CD4-positive, CD25-positive, alpha-beta regulatory T cell (primary cell): ENCODE data around the gene CANT1. TPM values are rescaled to one million over a fixed set of nuclear protein-coding genes. Genes with fewer than 3 reads are reported as not detected.
"Not testable (repeated sequence)": the region's sequence is repeated elsewhere in the genome, so short reads cannot be mapped to it uniquely, and the experiment has no call there.

ENCODE experiments used
- ATAC-seq, 2 donors: fragments of 150-1000 bp; cut with Tn5 transposase; one replicate each; pipeline ENCODE4 v1.10.0; 2021; ENCODE audit warnings: low read depth in 2 of 2, moderate number of reproducible peaks in 2 of 2, moderate library complexity in 1 of 2
- DNase-seq, 3 donors: peaks; one replicate each; pipeline versions ENCODE4 v3.0.0 to v3.0.0-alpha.2; 2012 to 2022; ENCODE audit warnings: mixed read lengths in 1 of 3
- H3K27ac ChIP-seq: one replicate; pipeline ENCODE4 v1.7.0; 2013; ENCODE audit warnings: mild to moderate bottlenecking, low read length; ENCODE audit not compliant: insufficient read depth, poor library complexity, severe bottlenecking
- H3K27me3 ChIP-seq: one replicate; pipeline ENCODE4 v1.7.0; 2013; ENCODE audit warnings: low read length; ENCODE audit not compliant: control insufficient read depth, insufficient read depth
- H3K36me3 ChIP-seq: one replicate; pipeline ENCODE4 v1.7.0; 2013; ENCODE audit warnings: mild to moderate bottlenecking, low read length, moderate library complexity; ENCODE audit not compliant: control insufficient read depth, insufficient read depth
- H3K4me1 ChIP-seq: 2 replicates; pipeline ENCODE4 v1.7.0; 2013; ENCODE audit warnings: mild to moderate bottlenecking, low read length; ENCODE audit not compliant: insufficient read depth, control insufficient read depth, poor library complexity, severe bottlenecking
- H3K4me3 ChIP-seq: one replicate; pipeline ENCODE4 v1.7.0; 2013; ENCODE audit warnings: low read depth, mild to moderate bottlenecking, low read length, moderate library complexity
- H3K9me3 ChIP-seq, 2 experiments: 1 replicate in 1 of 2; 2 replicates in 1 of 2; pipeline ENCODE4 v1.7.0; 2013; ENCODE audit warnings: low read length in 2 of 2, mild to moderate bottlenecking in 1 of 2, moderate library complexity in 1 of 2; ENCODE audit not compliant: control insufficient read depth in 2 of 2
- H3K27ac Mint-ChIP-seq, 3 donors: one replicate each; pipeline ENCODE4 v1.8.0; 2020 to 2022; ENCODE audit warnings: mild to moderate bottlenecking in 3 of 3, mixed read lengths in 3 of 3, moderate library complexity in 2 of 3
- H3K27me3 Mint-ChIP-seq: one replicate; pipeline ENCODE4 v1.8.0; 2022; ENCODE audit warnings: mild to moderate bottlenecking, mixed read lengths
- H3K36me3 Mint-ChIP-seq: one replicate; pipeline ENCODE4 v1.8.0; 2020; ENCODE audit warnings: mixed read lengths
- H3K4me1 Mint-ChIP-seq, 4 donors: one replicate each; pipeline ENCODE4 v1.8.0; 2020 to 2022; ENCODE audit warnings: mixed read lengths in 4 of 4, mild to moderate bottlenecking in 1 of 4
- H3K4me3 Mint-ChIP-seq, 4 donors: one replicate each; pipeline ENCODE4 v1.8.0; 2020 to 2022; ENCODE audit warnings: mild to moderate bottlenecking in 4 of 4, mixed read lengths in 4 of 4, moderate library complexity in 3 of 4
- H3K9me3 Mint-ChIP-seq, 7 donors: one replicate each; pipeline ENCODE4 v1.8.0; 2020 to 2022; ENCODE audit warnings: mixed read lengths in 7 of 7, mild to moderate bottlenecking in 3 of 7, moderate library complexity in 2 of 7
- polyA plus RNA-seq, 4 donors: library from polyadenylated mRNA; unstranded; fragments of 300-500 nt; fragmentation: Illumina TruSeq; gene quantifications; one replicate each; pipeline ENCODE4 v1.2.3, GENCODE V29; 2021
- total RNA-seq: library from RNA; stranded (reverse); gene quantifications from one replicate; pipeline ENCODE4 v1.2.3, GENCODE V29; 2022

Gene CANT1
- total and polyA plus RNA-seq, 5 donors from 2014 or later, result 8.5 to 49.6 (median 9.9) TPM

- no peak for ATAC-seq
- H3K27me3 ChIP-seq, result peaks cover 2% of the 10 kb centered on the region
- H3K36me3 ChIP-seq, result no peaks in the 10 kb centered on the region
- no peaks in the 10 kb centered on the region for H3K4me1 ChIP-seq
- Mint-ChIP-seq H3K36me3 (no peaks in the 10 kb centered on the region), H3K27me3 (peaks cover 17% of the 10 kb centered on the region), H3K4me1 (no peaks in the 10 kb centered on the region), H3K4me3 (no peak overlapping the region), H3K9me3 (no peaks in the 10 kb centered on the region), H3K27ac (no peak overlapping the region)
- H3K27ac ChIP-seq, result no peak overlapping the region
- no peak overlapping the region for H3K4me3 ChIP-seq
- H3K9me3 ChIP-seq, result no peaks in the 10 kb centered on the region
- no peak for DNase-seq
Measured at GRCh38 chr17:79033741-79034501, 24.4 kb upstream of the CANT1 start.

GRCh38 chr17:79033046-79033616 lies 23.6 kb upstream of the CANT1 start:
- DNase-seq (no peak), ATAC-seq (no peak)
- H3K9me3 Mint-ChIP-seq, result no peaks in the 10 kb centered on the region
- no peaks in the 10 kb centered on the region for H3K4me1 ChIP-seq
- H3K4me1 Mint-ChIP-seq, result no peaks in the 10 kb centered on the region
- peaks cover 22% of the 10 kb centered on the region for H3K27me3 Mint-ChIP-seq
- peaks cover 2% of the 10 kb centered on the region for H3K27me3 ChIP-seq
- no peak overlapping the region for H3K4me3 Mint-ChIP-seq
- H3K27ac ChIP-seq, result no peak overlapping the region
- no peaks in the 10 kb centered on the region for H3K36me3 Mint-ChIP-seq
- no peak overlapping the region for H3K27ac Mint-ChIP-seq
- no peaks in the 10 kb centered on the region for H3K36me3 ChIP-seq
- H3K9me3 ChIP-seq, result no peaks in the 10 kb centered on the region
- H3K4me3 ChIP-seq, result no peak overlapping the region

- no peaks in the 10 kb centered on the region for H3K36me3 ChIP-seq
- H3K4me1 ChIP-seq, result no peaks in the 10 kb centered on the region
- no peaks in the 10 kb centered on the region for H3K4me1 Mint-ChIP-seq
- no peak overlapping the region for H3K4me3 Mint-ChIP-seq
- H3K4me3 ChIP-seq, result no peak overlapping the region
- no peaks in the 10 kb centered on the region for H3K9me3 Mint-ChIP-seq
- H3K27ac ChIP-seq, result no peak overlapping the region
- H3K27me3 ChIP-seq, result peaks cover 2% of the 10 kb centered on the region
- no peak for ATAC-seq
- DNase-seq, result no peak
- no peak overlapping the region for H3K27ac Mint-ChIP-seq
- H3K36me3 Mint-ChIP-seq, result no peaks in the 10 kb centered on the region
- H3K27me3 Mint-ChIP-seq, result peaks cover 29% of the 10 kb centered on the region
- no peaks in the 10 kb centered on the region for H3K9me3 ChIP-seq
Measured at GRCh38 chr17:79031996-79032875, 22.7 kb upstream of the CANT1 start.

GRCh38 chr17:79030636-79031035 lies 21.1 kb upstream of the CANT1 start:
- H3K36me3 Mint-ChIP-seq, H3K9me3 ChIP-seq, H3K4me1 Mint-ChIP-seq, H3K4me3 Mint-ChIP-seq, ATAC-seq, H3K27ac Mint-ChIP-seq, H3K27ac ChIP-seq, H3K36me3 ChIP-seq, H3K27me3 ChIP-seq, H3K4me3 ChIP-seq, DNase-seq, H3K4me1 ChIP-seq, H3K9me3 Mint-ChIP-seq: not testable (repeated sequence)
- H3K27me3 Mint-ChIP-seq, result peaks cover 40% of the 10 kb centered on the region

- peaks cover 0 to 2% (median 0%) of the 10 kb centered on the region in 7 donors for H3K9me3 Mint-ChIP-seq
- no peak overlapping the region for H3K27ac ChIP-seq
- H3K4me1 Mint-ChIP-seq, result peaks cover 0 to 8% (median 4%) of the 10 kb centered on the region in 4 donors
- no peak overlapping the region for H3K27ac Mint-ChIP-seq
- no peaks in the 10 kb centered on the region for H3K36me3 Mint-ChIP-seq
- peaks cover 2% of the 10 kb centered on the region for H3K27me3 ChIP-seq
- no peak for DNase-seq
- H3K27me3 Mint-ChIP-seq, result peaks cover 45% of the 10 kb centered on the region
- ATAC-seq, result no peak
- no peaks in the 10 kb centered on the region for H3K36me3 ChIP-seq
- no peak overlapping the region for H3K4me3 Mint-ChIP-seq
- H3K4me3 ChIP-seq, result no peak overlapping the region
- no peaks in the 10 kb centered on the region for H3K9me3 ChIP-seq
- peaks cover 4% of the 10 kb centered on the region for H3K4me1 ChIP-seq
Measured at GRCh38 chr17:79029327-79030009, 19.9 kb upstream of the CANT1 start.

GRCh38 chr17:79028496-79029326 lies 19.1 kb upstream of the CANT1 start:
- ATAC-seq (no peak), DNase-seq (no peak)
- Histone ChIP-seq H3K4me1 (peaks cover 11% of the 10 kb centered on the region), H3K27ac (no peak overlapping the region), H3K27me3 (peaks cover 2% of the 10 kb centered on the region), H3K36me3 (no peaks in the 10 kb centered on the region), H3K4me3 (no peak overlapping the region), H3K9me3 (no peaks in the 10 kb centered on the region)
- Mint-ChIP-seq H3K27me3 (peaks cover 43% of the 10 kb centered on the region), H3K4me1 (peaks cover 0 to 13% (median 5%) of the 10 kb centered on the region in 4 donors), H3K4me3 (no peak overlapping the region), H3K27ac (no peak overlapping the region), H3K36me3 (no peaks in the 10 kb centered on the region), H3K9me3 (peaks cover 0 to 2% (median 0%) of the 10 kb centered on the region in 7 donors)
